GM21737 (cell line): ENCODE data around the gene STAG1.
"Not testable (repeated sequence)": the region's sequence is repeated elsewhere in the genome, so short reads cannot be mapped to it uniquely, and the experiment has no call there.

ENCODE experiments used
- ATAC-seq: cut with Tn5 transposase; IDR thresholded peaks from one replicate; pipeline ENCODE4 v1.9.1; 2021; ENCODE audit warnings: mild to moderate bottlenecking, moderate library complexity; ENCODE audit not compliant: unreplicated experiment

The STAG1 gene

GRCh38 chr3:136604961-136605360 is 147.2 kb downstream of the STAG1 start:
- no peak for ATAC-seq

DNA sequence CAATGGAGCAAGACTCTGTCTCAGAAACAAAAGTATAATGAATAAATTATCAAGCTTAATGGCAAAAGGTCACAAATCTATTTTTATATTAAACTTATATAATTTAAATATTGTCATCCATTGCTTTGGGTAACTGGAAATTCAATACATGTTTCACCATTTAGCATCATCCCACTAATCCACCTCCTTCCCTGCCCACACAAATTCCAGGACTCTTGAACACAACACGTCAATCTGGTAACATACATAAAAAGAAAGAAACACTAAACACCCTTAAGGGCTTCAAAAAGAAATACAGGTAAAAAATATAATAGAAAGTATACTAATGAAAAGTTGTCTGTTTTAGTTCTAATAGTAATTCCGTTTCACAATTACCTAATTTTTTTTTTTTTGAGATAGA is 149.4 kb downstream of the STAG1 start:
- ATAC-seq, result no peak

- no peak for ATAC-seq
These were observed 156.1 kb downstream of the STAG1 start for GRCh38 chr3:136595913-136596697.

- ATAC-seq, result no peak
These were observed 165.6 kb downstream of the STAG1 start for GRCh38 chr3:136586580-136586979.

DNA sequence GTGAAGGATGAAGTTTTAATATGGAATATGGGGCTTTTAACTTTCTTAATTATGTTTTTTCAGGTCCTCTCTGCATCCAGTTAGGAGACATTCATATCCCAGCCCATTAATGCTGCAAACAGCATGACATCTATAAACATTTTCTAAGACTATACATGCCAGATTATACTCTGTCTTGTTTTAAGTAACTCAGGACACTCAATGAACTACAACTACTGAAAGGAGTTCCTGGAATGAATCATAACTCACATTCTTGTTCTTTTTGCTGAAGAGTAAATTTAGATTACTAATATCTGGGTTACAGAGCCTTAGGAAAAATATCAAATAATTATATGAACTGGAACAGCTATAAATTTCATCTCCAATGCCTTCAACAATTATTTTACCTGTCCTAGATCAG is 167.4 kb downstream of the STAG1 start:
- ATAC-seq, result no peak

DNA sequence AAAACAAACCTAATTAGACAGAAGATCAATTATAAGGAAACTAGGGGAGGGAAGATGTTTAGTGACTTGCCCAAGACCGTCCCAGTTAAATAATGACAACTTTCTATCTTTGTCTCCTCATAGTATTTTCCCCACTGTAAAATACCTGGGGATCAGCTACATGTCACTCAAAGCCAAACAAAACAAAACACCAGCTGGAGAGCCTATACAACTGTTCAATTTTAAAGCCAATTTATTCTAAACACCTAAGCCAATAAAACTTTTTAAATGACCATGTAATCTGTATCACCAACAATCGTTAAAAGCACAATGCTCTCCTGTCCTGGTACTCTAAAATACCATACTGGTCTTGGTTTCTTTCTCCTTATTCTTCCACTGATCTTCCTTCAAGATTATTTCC is 168.4 kb downstream of the STAG1 start:
- ATAC-seq, result no peak

GRCh38 chr3:136577791-136578190 is 174.4 kb downstream of the STAG1 start:
- ATAC-seq, result no peak

GRCh38 chr3:136576279-136577009 is 175.7 kb downstream of the STAG1 start:
- no peak for ATAC-seq

GRCh38 chr3:136567599-136568188 is 184.5 kb downstream of the STAG1 start:
- no peak for ATAC-seq

GRCh38 chr3:136564962-136565361 is 187.2 kb downstream of the STAG1 start:
- ATAC-seq, result not testable (repeated sequence)

DNA sequence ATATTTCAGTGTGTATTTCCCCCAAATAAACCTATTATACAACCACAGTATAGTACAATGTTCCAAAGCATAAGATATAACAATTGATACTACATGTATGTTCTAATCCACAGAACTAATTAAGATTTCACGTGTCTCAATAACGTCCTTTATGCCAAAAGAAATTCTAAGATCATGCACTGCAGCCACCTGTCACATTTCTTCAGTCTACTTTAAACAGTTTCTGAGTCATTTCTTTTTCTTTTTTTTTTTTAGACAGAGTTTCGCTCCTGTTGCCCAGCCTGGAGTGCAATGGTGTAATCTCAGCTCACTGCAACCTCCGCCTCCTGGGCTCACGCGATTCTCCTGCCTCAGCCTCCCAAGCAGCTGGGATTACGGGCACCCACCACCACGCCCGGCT is 190.2 kb downstream of the STAG1 start:
- no peak for ATAC-seq

GRCh38 chr3:136559896-136560295 is 192.3 kb downstream of the STAG1 start:
- no peak for ATAC-seq

DNA sequence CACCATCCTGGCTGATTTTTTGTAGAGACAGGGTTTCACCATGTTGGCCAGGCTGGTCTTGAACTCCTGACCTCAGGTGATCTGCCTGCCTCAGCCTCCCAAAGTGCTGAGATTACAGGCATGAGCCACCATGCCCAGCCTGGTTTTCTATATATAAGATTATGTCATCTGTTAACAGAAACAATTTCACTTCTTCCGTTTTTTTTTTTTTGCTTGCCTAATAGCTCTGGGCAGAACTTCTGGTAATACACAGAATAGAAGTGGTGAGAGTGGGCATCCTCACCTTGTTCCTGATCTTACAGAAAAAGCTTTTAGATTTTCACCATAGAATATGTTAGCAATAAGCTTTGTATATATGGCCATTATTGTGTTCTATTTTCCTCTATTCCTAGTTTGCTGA is 202.7 kb downstream of the STAG1 start:
- ATAC-seq, result not testable (repeated sequence)

- ATAC-seq, result no peak
These were observed 204.9 kb downstream of the STAG1 start for GRCh38 chr3:136547293-136547692.

DNA sequence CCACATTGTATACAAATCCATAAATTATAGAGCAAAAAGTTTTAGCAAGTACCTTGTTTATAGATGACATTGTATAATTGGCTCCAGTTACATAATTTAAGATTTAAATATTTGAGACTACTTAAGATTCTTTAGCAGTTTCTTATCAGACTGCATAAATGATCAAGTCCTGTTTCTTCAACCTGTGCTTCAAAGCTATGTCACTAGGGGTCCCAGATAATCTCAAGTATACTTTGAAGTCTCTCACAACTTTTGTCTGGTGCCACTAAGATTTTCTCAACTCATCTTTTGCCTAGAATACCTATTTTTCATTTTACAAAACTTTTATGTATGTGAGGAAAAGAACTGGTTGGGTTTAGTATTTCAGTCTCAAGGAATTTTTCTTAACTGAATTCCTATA is 205.5 kb downstream of the STAG1 start:
- no peak for ATAC-seq

DNA sequence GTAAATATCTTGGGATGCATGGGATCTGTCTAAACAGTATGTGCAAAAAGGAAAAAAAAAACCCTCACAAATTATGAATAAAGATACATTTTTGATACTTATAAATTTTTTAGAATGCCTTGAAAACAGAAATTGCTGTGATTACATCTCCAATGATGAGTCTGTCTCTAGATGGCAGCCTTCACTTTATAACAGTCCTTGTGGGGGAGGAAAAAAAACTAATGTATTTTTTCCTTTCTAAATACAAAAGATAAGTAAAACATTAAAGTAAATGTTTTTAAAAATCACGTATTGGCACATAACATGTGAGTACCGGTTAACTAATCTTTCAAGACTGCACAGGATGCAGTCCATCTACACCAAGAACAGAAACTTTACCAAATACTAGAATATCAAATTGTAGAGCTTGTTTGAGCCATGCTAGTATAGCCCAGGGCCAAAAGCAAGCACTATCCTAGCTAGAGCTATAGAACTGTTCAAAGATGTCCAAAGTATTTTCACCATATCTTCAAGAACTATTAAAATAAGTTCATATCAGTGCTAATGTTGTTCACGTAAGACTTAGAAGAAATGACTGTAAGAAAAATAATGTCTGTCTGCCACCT is 206.4 kb downstream of the STAG1 start:
- ATAC-seq, result no peak

DNA sequence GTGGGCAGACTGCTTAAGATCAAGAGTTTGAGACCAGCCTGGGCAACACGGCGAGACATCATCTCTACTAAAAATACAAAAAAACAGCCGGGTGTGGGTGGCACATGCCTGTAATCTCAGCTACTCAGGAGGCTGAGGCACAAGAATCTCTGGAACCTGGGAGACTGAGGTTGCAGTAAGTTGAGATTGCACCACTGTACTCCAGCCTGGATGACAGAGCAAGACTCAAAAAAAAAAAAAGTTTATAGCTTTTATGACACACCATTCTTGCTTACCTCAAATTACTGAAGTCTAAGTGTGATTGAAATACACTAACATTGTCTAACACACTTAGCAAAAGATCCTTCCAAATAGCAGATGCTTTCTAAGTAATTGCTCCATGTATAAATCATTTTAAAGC is 207.6 kb downstream of the STAG1 start:
- no peak for ATAC-seq

- ATAC-seq, result no peak
These were observed 208.8 kb downstream of the STAG1 start for GRCh38 chr3:136543385-136543784.

DNA sequence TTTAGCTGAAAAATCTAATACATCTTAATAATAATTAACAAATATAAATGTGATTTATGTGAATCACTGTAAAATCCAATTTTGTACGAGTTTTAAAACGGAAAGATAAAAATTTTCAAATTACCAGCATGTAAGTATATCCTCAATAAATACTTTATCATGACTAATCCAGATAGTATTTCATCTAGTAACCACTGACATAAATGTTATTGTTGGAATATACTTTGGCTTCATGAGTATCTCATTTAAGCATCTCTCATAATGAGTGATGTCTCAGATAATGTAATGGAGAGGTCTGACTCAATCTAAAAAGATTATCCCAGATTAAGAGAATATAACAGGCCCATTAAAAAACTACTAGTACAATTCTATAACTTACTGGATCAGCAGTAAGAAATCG is 216.3 kb downstream of the STAG1 start:
- no peak for ATAC-seq

GRCh38 chr3:136532766-136533165 is 219.4 kb downstream of the STAG1 start:
- ATAC-seq, result no peak

GRCh38 chr3:136518102-136518501 is 234.1 kb downstream of the STAG1 start:
- no peak for ATAC-seq

DNA sequence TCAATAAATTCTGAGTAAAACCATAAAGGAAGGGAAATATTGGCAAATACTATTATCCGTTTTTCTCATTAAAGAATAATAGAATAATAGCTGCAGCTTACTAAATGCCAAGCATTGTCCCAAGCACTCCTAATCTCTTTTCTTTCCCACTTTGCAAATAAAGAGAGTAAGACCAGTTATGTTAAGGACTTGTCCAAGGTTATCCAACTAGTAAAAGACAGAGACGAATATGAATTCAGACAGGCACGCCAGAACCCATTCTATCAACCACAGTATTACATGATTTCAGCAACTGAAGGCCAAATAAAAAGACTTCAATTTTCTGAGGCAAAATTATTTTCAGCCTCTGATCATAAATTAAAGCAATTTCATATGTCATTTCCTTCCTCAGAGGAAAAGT is 235.5 kb downstream of the STAG1 start:
- ATAC-seq, result no peak
